Mesothelial cell of epicardium (in vitro differentiated cells): ENCODE data around the gene TEX52. TPM values are rescaled to one million over a fixed set of nuclear protein-coding genes. Genes with fewer than 3 reads are reported as not detected.

ENCODE experiments used
- DNase-seq, 2 experiments: peaks; one replicate each; pipeline ENCODE4 v3.0.0; 2021; ENCODE audit warnings: low spot score in 2 of 2; ENCODE audit not compliant: unreplicated experiment in 2 of 2
- H3K27ac Mint-ChIP-seq: 2 replicates; pipeline ENCODE4 v1.8.0; 2021; ENCODE audit warnings: mixed read lengths
- H3K27me3 Mint-ChIP-seq: 2 replicates; pipeline ENCODE4 v1.8.0; 2021; ENCODE audit warnings: low read depth, mixed read lengths
- H3K36me3 Mint-ChIP-seq: 2 replicates; pipeline ENCODE4 v1.8.0; 2021; ENCODE audit warnings: mixed read lengths
- H3K4me1 Mint-ChIP-seq: 2 replicates; pipeline ENCODE4 v1.8.0; 2021; ENCODE audit warnings: mixed read lengths
- H3K4me3 Mint-ChIP-seq: 2 replicates; pipeline ENCODE4 v1.8.0; 2021; ENCODE audit warnings: mild to moderate bottlenecking, moderate library complexity, mixed read lengths
- H3K9me3 Mint-ChIP-seq: 2 replicates; pipeline ENCODE4 v1.8.0; 2021; ENCODE audit warnings: mixed read lengths
- total RNA-seq: library from RNA; stranded (reverse); gene quantifications from 3 replicates; pipeline ENCODE4 v1.2.1, GENCODE V29; 2021
- TF ChIP-seq, protein P1 (sequence below): fragments of 200-600 bp; sonication (generic); IDR thresholded peaks from one replicate; pipeline ENCODE4 v1.5.0; 2021; ENCODE audit warnings: antibody characterized with exemption; ENCODE audit not compliant: unreplicated experiment

Gene TEX52
- total RNA-seq, 1 donor from 2014 or later = not detected

DNA sequence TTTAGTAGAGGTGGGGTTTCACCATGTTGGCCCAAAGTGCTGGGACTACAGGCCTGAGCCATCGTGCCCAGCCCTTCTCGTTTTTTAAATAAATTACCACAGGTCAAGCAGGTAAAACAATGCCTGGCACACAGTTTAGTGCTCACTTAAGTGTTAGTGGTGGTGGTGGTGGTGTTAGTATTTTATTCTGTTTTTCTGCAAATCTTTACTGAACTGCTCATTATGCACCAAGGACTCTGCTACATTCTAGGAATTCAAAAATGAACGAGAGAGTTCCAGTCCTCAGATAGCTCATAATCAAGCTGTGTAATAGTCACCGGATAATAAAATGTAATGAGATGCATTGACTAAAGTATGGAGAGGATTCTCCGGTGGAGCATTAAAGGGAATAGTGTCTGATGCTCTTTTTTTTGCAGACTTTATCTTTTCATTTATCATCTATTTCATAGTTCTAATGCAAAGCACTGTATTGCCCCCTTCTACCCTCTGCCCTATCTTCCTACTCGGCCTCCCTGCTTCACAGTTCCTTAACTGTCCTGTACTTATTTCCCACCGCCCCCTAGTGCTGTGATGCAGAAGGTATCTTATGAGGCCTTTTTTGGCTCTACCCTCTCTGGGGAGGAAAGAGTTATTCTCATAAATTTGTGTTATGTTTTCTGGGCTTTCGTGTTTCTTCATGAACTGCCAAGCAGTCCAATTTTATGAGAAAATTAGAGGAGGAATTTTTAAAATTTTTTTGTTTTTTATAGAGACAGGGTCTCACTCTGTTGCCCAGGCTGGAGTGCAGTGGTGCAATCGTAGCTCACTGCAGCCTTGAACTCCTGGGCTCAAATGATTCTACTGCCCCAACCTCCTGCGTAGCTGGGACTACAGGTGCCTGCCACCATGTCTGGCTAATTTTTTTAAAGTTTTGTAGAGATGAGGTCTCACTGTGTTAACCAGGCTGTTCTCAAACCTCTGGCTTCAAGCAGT is 43.3 kb downstream of the TEX52 start:
- TF ChIP-seq, protein P1, sequence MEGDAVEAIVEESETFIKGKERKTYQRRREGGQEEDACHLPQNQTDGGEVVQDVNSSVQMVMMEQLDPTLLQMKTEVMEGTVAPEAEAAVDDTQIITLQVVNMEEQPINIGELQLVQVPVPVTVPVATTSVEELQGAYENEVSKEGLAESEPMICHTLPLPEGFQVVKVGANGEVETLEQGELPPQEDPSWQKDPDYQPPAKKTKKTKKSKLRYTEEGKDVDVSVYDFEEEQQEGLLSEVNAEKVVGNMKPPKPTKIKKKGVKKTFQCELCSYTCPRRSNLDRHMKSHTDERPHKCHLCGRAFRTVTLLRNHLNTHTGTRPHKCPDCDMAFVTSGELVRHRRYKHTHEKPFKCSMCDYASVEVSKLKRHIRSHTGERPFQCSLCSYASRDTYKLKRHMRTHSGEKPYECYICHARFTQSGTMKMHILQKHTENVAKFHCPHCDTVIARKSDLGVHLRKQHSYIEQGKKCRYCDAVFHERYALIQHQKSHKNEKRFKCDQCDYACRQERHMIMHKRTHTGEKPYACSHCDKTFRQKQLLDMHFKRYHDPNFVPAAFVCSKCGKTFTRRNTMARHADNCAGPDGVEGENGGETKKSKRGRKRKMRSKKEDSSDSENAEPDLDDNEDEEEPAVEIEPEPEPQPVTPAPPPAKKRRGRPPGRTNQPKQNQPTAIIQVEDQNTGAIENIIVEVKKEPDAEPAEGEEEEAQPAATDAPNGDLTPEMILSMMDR = peak; percentile 57

DNA sequence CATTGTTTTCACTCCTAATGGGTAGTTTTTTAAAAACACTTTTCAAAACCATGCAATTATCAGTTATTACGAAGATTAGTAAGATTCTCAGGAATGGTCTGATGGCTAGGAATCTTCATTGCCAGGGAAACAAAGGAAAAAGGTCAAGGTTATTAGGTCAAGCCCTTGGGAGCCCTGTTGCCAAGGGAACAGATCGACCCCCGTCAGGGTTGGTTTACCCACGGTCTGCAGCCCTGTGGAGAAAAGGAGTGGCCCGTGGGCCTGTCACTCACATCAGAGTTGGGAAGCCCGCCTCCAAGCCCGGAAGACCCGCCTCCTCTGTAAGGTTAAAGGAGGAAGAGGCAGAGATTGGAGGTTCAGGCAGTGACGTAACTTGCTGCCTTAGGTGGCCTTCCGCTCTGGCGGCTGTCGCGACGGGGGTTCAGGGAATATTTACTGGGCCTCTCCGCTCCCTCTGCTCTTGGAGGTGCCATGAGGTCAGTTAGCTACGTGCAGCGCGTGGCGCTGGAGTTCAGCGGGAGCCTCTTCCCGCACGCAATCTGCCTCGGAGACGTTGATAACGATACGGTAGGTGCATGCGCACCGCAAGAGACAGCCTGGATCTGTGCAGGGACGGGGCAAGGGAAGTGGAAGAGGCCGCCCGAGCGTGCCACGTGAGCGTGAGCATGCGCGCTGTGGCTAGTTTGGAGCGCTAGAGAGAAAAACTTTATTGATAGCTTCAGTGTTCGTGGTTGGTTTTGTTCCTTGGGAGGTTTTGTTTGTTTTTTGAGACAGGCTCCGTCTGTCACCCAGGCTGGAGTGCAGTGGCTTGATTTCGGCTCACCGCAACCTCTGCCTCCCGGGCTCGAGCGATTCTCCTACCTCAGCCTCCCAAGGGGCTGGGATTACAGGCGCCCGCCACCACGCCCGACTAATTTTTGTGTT is 44.3 kb downstream of the TEX52 start, which contains the start of gene ITFG2:
Gene ITFG2 (plus strand): TSS at position 379 of the 924 bp plus-strand sequence. CDS start 93 bp downstream, at position 472.
- H3K9me3 Mint-ChIP-seq = no peaks in the 10 kb centered on the region
- peaks cover 13% of the 10 kb centered on the region for H3K36me3 Mint-ChIP-seq
- H3K27ac Mint-ChIP-seq = peak within 1 kb of the TSS; percentile 100
- no peaks in the 10 kb centered on the region for H3K27me3 Mint-ChIP-seq
- DNase-seq = peak; percentile 91 to 93
- H3K4me1 Mint-ChIP-seq = peaks cover 15% of the 10 kb centered on the region
- H3K4me3 Mint-ChIP-seq = peak within 1 kb of the TSS; percentile 100
- TF ChIP-seq, protein P1 = no peak

More for the DNA sequence above, 43.3 kb downstream of the TEX52 start:
- Mint-ChIP-seq H3K4me3 (peak overlapping the region; percentile 100), H3K36me3 (peaks cover 17% of the 10 kb centered on the region), H3K27me3 (no peaks in the 10 kb centered on the region), H3K9me3 (no peaks in the 10 kb centered on the region), H3K4me1 (peaks cover 15% of the 10 kb centered on the region), H3K27ac (peak overlapping the region; percentile 100)
- peak in 1 of 2 experiments; percentile 44 for DNase-seq

DNA sequence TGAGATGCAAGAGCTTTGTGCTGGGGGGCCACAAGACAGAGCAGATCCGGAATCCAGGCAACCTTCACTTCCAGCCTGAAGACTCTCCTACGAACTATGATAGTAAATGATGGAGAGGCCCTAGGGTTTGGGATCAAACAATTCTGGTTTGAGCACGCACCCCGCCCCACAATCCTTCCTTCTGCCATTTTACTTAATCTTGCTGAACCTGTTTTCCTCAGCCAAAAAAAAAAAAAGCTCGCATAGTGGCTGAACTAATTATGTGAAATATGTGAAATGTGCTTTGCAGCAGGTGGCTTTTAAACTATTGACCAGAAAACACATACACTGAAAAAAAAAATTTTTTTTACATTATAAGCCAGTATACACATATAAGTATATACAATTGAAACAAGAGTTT is 45.0 kb downstream of the TEX52 start:
- H3K27me3 Mint-ChIP-seq = no peaks in the 10 kb centered on the region
- no peak for DNase-seq
- TF ChIP-seq, protein P1 = no peak
- H3K27ac Mint-ChIP-seq = peak overlapping the region; percentile 100
- no peaks in the 10 kb centered on the region for H3K9me3 Mint-ChIP-seq
- H3K36me3 Mint-ChIP-seq = peaks cover 7% of the 10 kb centered on the region
- peaks cover 15% of the 10 kb centered on the region for H3K4me1 Mint-ChIP-seq
- peak overlapping the region; percentile 100 for H3K4me3 Mint-ChIP-seq

DNA sequence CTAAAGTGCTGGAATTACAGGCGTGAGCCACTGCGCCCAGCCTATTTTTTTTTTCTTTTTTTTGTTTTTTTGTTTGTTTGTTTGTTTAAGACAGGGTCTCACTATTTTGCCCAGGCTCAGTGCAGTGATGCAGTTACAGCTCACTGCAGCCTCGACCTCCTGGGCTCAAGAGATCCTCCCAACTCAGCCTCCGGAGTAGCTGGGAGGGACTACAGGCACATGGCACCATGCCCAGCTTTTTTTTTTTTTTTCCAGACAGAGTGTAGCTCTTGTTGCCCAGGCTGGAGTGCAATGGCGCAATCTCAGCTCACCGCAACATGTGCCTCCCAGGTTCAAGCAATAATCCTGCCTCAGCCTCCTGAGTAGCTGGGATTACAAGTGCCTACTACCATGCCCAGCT is 50.1 kb downstream of the TEX52 start:
- TF ChIP-seq, protein P1 = no peak
- H3K27ac Mint-ChIP-seq = no peak overlapping the region

DNA sequence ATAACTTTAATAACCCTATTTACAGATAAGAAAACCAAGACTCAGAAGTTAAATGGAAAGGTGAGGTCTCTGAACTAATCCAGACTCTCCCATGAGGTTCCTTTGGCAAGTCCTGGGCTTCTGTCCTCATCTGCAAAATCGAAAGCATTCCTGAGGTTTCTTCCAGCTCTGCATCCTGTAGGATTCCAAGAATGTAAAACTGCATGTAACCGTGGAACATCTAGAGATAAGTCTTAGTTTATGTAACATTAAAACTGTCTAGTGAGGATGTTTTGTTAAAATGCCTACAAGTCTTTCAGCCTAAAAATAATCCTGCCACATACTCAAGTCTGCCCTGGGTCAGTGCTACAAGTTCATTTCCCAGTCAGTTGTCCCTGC is 51.7 kb downstream of the TEX52 start:
- Mint-ChIP-seq H3K27ac (peak overlapping the region; percentile 72), H3K36me3 (peaks cover 27% of the 10 kb centered on the region), H3K4me3 (no peak overlapping the region), H3K9me3 (no peaks in the 10 kb centered on the region), H3K27me3 (no peaks in the 10 kb centered on the region), H3K4me1 (peaks cover 11% of the 10 kb centered on the region)
- DNase-seq = no peak
- TF ChIP-seq, protein P1 = no peak

More for the DNA sequence above, 50.1 kb downstream of the TEX52 start:
- H3K4me3 Mint-ChIP-seq = no peak overlapping the region
- peaks cover 14% of the 10 kb centered on the region for H3K4me1 Mint-ChIP-seq
- DNase-seq = no peak
- peaks cover 20% of the 10 kb centered on the region for H3K36me3 Mint-ChIP-seq
- no peaks in the 10 kb centered on the region for H3K27me3 Mint-ChIP-seq
- no peaks in the 10 kb centered on the region for H3K9me3 Mint-ChIP-seq
